Measurements from ENCODE around the gene EFHB.

EFHB gene

GRCh38 chr3:19967208-19967607 is 33.2 kb upstream of the EFHB start:
- Histone ChIP-seq H3K4me1 (ENCODE audit: control insufficient read depth, insufficient read depth, low read length) (no peaks in the 10 kb centered on the region), H3K36me3 (ENCODE audit: control insufficient read depth in 2 of 2, insufficient read depth in 1 of 2, low read length in 2 of 2) (peaks cover 10 to 16% of the 10 kb centered on the region in 2 experiments), H3K9me3 (ENCODE audit: control insufficient read depth, insufficient read depth, low read depth, low read length) (no peaks in the 10 kb centered on the region), H3K27ac (ENCODE audit: extremely low read depth, low read depth, low read length) (no peak overlapping the region), H3K4me3 (ENCODE audit: low read depth, low read length) (no peak overlapping the region)
- TF ChIP-seq ZFP3 (tag by site-specific recombination; IDR thresholded peaks at IDR 0.05; ENCODE audit: low read depth) (peak; percentile 51; the same call in 1 of the 2 replicates), ZNF248 (tag by site-specific recombination; IDR thresholded peaks at IDR 0.05) (no peak)
- ChIA-PET POLR2A (no interaction called here), CTCF (interaction anchor here (0.6 kb wide), 1 partner anchor 547 kb away, joined by 3 read pairs; no protein-coding TSS in a partner anchor)

DNA sequence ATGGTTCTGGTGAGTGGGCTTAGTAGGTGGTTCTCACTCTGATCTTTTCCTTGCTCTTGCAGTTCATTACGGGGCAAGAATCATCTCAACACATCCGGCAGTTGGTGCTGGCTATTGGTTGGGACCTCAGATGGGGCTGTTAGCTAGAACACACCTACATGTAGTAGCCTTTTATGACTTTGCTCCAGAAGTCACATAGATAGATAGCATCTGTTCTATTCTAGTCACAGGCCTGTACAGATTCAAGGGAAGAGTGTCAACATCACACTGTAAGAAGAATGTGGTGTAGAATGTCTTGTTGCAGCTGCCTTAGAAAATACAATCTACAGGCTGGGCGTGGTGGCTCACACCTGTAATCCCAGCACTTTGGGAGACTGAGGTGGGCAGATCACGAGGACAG is 27.9 kb upstream of the EFHB start:
- H3K36me3 ChIP-seq (ENCODE audit: control insufficient read depth in 2 of 2, insufficient read depth in 1 of 2, low read length in 2 of 2), result peaks cover 5 to 29% of the 10 kb centered on the region in 2 experiments; a peak in 2 of 3 replicates
- ChIA-PET CTCF (no interaction called here), POLR2A (no interaction called here)

GRCh38 chr3:19960696-19961095 is 26.7 kb upstream of the EFHB start:
- TF ChIP-seq ZNF341 (tag by site-specific recombination; IDR thresholded peaks at IDR 0.05; ENCODE audit: low read depth) (no peak), ZSCAN4 (tag by site-specific recombination; IDR thresholded peaks at IDR 0.05) (no peak), ZXDB (tag by site-specific recombination; IDR thresholded peaks at IDR 0.05) (no peak), ZNF248 (tag by site-specific recombination; IDR thresholded peaks at IDR 0.05) (no peak), ZSCAN30 (tag by site-specific recombination; IDR thresholded peaks at IDR 0.05) (no peak), ZNF184 (tag by site-specific recombination; IDR thresholded peaks at IDR 0.05) (no peak), ZFHX2 (tag by site-specific recombination; conservative IDR thresholded peaks at IDR 0.05) (no peak), ZNF585B (tag by site-specific recombination; IDR thresholded peaks at IDR 0.05) (no peak), ZNF157 (tag by site-specific recombination; IDR thresholded peaks at IDR 0.05) (no peak), ZNF146 (tag by site-specific recombination; IDR thresholded peaks at IDR 0.05) (no peak)
- TF ChIP-seq, protein P1, sequence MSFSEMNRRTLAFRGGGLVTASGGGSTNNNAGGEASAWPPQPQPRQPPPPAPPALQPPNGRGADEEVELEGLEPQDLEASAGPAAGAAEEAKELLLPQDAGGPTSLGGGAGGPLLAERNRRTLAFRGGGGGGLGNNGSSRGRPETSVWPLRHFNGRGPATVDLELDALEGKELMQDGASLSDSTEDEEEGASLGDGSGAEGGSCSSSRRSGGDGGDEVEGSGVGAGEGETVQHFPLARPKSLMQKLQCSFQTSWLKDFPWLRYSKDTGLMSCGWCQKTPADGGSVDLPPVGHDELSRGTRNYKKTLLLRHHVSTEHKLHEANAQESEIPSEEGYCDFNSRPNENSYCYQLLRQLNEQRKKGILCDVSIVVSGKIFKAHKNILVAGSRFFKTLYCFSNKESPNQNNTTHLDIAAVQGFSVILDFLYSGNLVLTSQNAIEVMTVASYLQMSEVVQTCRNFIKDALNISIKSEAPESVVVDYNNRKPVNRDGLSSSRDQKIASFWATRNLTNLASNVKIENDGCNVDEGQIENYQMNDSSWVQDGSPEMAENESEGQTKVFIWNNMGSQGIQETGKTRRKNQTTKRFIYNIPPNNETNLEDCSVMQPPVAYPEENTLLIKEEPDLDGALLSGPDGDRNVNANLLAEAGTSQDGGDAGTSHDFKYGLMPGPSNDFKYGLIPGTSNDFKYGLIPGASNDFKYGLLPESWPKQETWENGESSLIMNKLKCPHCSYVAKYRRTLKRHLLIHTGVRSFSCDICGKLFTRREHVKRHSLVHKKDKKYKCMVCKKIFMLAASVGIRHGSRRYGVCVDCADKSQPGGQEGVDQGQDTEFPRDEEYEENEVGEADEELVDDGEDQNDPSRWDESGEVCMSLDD (tag by site-specific recombination; IDR thresholded peaks at IDR 0.05), result no peak
- TF ChIP-seq, protein P2, sequence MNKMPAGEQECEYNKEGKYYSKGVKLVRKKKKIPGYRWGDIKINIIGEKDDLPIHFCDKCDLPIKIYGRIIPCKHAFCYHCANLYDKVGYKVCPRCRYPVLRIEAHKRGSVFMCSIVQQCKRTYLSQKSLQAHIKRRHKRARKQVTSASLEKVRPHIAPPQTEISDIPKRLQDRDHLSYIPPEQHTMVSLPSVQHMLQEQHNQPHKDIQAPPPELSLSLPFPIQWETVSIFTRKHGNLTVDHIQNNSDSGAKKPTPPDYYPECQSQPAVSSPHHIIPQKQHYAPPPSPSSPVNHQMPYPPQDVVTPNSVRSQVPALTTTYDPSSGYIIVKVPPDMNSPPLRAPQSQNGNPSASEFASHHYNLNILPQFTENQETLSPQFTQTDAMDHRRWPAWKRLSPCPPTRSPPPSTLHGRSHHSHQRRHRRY (tag by site-specific recombination; IDR thresholded peaks at IDR 0.05), result no peak
- TF ChIP-seq, protein P3, sequence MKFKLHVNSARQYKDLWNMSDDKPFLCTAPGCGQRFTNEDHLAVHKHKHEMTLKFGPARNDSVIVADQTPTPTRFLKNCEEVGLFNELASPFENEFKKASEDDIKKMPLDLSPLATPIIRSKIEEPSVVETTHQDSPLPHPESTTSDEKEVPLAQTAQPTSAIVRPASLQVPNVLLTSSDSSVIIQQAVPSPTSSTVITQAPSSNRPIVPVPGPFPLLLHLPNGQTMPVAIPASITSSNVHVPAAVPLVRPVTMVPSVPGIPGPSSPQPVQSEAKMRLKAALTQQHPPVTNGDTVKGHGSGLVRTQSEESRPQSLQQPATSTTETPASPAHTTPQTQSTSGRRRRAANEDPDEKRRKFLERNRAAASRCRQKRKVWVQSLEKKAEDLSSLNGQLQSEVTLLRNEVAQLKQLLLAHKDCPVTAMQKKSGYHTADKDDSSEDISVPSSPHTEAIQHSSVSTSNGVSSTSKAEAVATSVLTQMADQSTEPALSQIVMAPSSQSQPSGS (tag by site-specific recombination; IDR thresholded peaks at IDR 0.05; ENCODE audit: low read depth), result no peak
- TF ChIP-seq, protein P4, sequence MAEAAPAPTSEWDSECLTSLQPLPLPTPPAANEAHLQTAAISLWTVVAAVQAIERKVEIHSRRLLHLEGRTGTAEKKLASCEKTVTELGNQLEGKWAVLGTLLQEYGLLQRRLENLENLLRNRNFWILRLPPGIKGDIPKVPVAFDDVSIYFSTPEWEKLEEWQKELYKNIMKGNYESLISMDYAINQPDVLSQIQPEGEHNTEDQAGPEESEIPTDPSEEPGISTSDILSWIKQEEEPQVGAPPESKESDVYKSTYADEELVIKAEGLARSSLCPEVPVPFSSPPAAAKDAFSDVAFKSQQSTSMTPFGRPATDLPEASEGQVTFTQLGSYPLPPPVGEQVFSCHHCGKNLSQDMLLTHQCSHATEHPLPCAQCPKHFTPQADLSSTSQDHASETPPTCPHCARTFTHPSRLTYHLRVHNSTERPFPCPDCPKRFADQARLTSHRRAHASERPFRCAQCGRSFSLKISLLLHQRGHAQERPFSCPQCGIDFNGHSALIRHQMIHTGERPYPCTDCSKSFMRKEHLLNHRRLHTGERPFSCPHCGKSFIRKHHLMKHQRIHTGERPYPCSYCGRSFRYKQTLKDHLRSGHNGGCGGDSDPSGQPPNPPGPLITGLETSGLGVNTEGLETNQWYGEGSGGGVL (tag by site-specific recombination; IDR thresholded peaks at IDR 0.05), result no peak
- Histone ChIP-seq H3K4me1 (ENCODE audit: control insufficient read depth, insufficient read depth, low read length) (no peaks in the 10 kb centered on the region), H3K4me3 (ENCODE audit: low read depth, low read length) (no peak overlapping the region), H3K27ac (ENCODE audit: extremely low read depth, low read depth, low read length) (no peak overlapping the region), H3K36me3 (ENCODE audit: control insufficient read depth in 2 of 2, insufficient read depth in 1 of 2, low read length in 2 of 2) (peaks cover 15 to 30% of the 10 kb centered on the region in 2 experiments; a peak in 2 of 3 replicates), H3K9me3 (ENCODE audit: control insufficient read depth, insufficient read depth, low read depth, low read length) (no peaks in the 10 kb centered on the region)
- ChIA-PET POLR2A (no interaction called here), CTCF (no interaction called here)

More for the DNA sequence above, 27.9 kb upstream of the EFHB start:
- Histone ChIP-seq H3K9me3 (ENCODE audit: control insufficient read depth, insufficient read depth, low read depth, low read length) (no peaks in the 10 kb centered on the region), H3K4me1 (ENCODE audit: control insufficient read depth, insufficient read depth, low read length) (no peaks in the 10 kb centered on the region), H3K4me3 (ENCODE audit: low read depth, low read length) (no peak overlapping the region), H3K27ac (ENCODE audit: extremely low read depth, low read depth, low read length) (no peak overlapping the region)
- no peak for TF ChIP-seq ZXDB (tag by site-specific recombination; IDR thresholded peaks at IDR 0.05)
- TF ChIP-seq ZBTB6 (tag by site-specific recombination; IDR thresholded peaks at IDR 0.05), result no peak
- TF ChIP-seq ZNF776 (tag by site-specific recombination; IDR thresholded peaks at IDR 0.05; ENCODE audit: borderline replicate concordance), result no peak
- TF ChIP-seq, protein P5, sequence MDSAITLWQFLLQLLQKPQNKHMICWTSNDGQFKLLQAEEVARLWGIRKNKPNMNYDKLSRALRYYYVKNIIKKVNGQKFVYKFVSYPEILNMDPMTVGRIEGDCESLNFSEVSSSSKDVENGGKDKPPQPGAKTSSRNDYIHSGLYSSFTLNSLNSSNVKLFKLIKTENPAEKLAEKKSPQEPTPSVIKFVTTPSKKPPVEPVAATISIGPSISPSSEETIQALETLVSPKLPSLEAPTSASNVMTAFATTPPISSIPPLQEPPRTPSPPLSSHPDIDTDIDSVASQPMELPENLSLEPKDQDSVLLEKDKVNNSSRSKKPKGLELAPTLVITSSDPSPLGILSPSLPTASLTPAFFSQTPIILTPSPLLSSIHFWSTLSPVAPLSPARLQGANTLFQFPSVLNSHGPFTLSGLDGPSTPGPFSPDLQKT (IDR thresholded peaks at IDR 0.05; ENCODE audit: borderline replicate concordance, low read depth, low read length), result no peak
- TF ChIP-seq ZNF184 (tag by site-specific recombination; IDR thresholded peaks at IDR 0.05), result no peak
- no peak for TF ChIP-seq ZNF660 (tag by site-specific recombination; IDR thresholded peaks at IDR 0.05)
- no peak for TF ChIP-seq BCL11A (tag by site-specific recombination; IDR thresholded peaks at IDR 0.05; ENCODE audit: low read depth)
- TF ChIP-seq ZNF621 (tag by site-specific recombination; IDR thresholded peaks at IDR 0.05), result no peak
- no peak for TF ChIP-seq ZNF416 (tag by site-specific recombination; IDR thresholded peaks at IDR 0.05)

Measured in HEK293 (cell line).